NAMALWA (cell line): Measurements from ENCODE around the gene IRF3.

ENCODE experiments used
- DNase-seq: peaks from one replicate; pipeline ENCODE4 v3.0.0-alpha.2; 2015; ENCODE audit warnings: low spot score

Gene IRF3

DNA sequence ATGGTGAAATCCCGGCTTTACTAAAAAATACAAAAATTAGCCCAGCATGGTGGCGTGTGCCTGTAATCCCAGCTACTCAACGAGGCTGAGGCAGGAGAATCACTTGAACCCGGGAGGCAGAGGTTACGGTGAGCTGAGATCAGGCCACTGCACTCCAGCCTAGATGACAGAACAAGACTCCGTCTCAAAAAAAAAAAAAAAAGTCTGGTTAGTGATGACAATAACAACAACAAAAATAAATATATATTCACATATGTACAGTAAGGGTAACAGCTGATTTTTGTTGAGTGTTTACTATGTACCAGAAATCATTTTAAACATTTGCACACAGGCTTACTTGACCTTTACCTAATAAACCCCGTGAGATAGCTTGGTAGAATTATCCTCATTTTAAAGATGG, 48.7 kb downstream of the IRF3 start:
- DNase-seq = no peak

DNA sequence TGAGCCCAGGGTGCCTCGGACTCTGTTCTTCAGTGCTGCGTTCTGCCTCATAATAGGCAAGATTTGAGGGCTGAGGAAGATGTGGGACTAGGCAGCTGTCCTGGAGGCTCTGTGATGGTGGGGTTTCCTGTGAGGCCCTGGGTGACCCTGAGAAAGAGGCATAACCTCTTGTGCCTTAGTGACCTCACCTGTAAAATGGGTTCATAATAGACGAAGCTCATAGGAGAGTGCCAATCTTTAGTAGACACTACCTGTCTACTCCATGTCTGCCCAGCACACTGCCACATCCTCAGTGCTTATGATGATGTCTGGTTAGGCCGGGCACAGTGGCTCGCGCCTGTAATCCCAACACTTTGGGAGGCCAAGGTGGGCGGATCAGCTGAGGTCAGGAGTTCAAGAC, 49.1 kb downstream of the IRF3 start:
- no peak for DNase-seq

DNA sequence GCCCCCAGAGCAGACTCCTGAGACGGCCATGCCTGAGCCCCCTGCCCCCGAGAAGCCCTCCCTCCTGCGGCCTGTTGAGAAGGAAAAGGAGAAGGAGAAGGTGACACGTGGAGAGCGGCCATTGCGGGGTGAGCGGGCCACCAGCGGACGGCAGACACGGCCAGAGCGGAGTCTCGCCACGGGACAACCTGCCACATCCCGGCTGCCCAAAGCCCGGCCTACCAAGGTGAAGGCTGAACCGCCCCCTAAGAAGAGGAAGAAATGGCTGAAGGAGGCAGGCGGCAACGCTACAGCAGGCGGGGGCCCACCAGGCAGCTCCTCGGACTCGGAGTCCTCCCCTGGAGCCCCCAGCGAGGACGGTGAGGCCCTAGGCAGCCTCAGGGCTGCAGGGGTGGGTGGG, 49.8 kb downstream of the IRF3 start:
- no peak for DNase-seq

DNA sequence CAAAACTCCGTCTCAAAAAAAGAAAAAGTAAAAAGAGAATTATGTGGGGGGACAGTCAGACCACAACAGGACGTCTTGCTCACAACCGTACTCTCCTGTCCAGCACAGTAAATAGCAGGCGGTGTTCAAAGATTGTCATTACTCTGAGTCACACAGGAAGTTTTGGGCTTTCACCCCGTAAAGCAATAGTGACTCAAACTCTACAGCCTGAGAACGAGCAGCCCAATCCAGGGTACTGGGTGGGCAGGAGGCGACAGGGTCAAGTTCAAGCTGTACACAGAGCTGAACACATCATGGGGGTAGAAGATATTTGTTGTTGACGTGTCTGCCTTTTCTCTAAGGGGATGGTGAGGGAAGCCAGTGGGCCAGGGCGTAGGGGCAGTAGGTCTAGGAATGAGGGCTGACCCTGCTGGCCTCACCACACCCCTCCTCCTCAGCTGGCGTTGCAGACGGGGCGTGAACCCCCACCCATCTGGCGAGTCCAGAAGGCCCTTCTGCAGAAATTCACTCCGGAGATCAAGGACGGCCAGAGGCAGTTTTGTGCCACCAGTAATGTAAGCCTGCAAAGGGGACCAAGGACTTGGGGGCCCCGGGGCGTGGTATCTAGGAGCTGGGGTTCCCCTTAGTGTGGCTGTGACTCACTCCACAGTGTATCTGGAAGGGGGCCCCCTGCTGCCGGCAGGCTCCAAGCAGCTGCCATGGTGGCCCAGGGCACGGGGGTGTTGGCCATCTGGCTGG, 51.4 kb downstream of the IRF3 start:
- no peak for DNase-seq

DNA sequence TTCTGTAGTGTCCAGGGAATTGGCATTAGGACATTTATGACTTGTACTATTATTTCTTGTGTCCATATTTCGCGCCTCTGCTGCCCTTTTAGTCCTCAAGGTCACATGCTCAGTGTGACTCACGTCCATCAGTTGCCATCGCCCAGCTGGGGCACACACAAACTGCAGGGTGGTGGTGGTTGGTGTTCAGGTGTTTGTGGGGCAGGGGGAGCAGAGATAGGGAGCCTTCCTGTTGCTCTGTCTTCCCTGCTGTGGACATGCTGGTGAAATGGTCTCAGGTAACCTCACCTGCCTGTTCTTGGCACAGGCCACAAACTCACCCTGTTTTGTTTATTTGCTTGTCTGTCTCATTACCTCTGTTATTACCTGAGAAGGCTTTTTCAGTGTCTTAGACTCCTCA, 52.3 kb downstream of the IRF3 start:
- no peak for DNase-seq
